ENCODE measurements around the gene DUSP5.

DUSP5 gene

DNA sequence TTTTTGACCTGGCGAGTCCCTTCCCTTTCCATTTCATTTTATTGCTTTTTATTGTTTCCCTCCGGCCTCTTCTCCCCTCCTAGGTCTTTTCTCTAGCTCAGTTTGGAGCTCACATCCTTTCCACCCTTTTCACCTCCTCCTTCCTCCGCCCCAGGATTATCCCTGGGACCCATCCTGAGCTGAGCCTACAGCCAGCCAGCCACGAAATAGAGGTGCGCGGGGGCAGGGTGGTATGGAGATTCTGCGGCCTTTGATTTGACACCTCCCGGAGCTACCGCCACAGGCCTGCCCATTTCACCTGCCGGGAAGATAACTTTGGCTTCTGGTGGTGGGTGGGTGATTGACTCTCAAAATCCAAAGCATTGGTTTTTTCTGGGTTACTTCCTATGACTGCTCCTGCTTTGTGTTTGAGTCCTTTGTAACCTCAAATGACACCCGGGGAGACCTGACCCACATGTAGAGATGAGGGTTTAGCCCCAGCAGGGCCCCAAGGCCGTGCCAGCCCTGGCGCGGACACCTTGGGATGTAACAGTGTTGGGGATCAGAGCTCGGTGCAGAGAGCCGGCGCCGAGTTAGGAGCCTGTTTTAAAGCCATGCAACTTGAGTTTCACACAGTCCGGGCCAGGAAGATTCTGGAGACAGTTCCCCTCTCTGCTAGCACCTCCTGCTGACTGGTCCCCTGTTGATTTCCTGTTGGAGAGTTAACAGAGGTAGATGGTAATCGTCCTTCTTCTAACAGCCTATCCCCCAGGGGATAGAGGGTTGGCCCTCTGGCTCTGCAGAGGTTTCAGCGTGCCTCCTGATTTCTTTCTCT, 1.5 kb downstream of the DUSP5 start (continued):
- TF ChIP-seq, protein P1, sequence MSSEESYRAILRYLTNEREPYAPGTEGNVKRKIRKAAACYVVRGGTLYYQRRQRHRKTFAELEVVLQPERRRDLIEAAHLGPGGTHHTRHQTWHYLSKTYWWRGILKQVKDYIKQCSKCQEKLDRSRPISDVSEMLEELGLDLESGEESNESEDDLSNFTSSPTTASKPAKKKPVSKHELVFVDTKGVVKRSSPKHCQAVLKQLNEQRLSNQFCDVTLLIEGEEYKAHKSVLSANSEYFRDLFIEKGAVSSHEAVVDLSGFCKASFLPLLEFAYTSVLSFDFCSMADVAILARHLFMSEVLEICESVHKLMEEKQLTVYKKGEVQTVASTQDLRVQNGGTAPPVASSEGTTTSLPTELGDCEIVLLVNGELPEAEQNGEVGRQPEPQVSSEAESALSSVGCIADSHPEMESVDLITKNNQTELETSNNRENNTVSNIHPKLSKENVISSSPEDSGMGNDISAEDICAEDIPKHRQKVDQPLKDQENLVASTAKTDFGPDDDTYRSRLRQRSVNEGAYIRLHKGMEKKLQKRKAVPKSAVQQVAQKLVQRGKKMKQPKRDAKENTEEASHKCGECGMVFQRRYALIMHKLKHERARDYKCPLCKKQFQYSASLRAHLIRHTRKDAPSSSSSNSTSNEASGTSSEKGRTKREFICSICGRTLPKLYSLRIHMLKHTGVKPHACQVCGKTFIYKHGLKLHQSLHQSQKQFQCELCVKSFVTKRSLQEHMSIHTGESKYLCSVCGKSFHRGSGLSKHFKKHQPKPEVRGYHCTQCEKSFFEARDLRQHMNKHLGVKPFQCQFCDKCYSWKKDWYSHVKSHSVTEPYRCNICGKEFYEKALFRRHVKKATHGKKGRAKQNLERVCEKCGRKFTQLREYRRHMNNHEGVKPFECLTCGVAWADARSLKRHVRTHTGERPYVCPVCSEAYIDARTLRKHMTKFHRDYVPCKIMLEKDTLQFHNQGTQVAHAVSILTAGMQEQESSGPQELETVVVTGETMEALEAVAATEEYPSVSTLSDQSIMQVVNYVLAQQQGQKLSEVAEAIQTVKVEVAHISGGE (tag by site-specific recombination; conservative IDR thresholded peaks at IDR 0.05; ENCODE audit: low read depth): peak; percentile 31
- TF ChIP-seq, protein P2, sequence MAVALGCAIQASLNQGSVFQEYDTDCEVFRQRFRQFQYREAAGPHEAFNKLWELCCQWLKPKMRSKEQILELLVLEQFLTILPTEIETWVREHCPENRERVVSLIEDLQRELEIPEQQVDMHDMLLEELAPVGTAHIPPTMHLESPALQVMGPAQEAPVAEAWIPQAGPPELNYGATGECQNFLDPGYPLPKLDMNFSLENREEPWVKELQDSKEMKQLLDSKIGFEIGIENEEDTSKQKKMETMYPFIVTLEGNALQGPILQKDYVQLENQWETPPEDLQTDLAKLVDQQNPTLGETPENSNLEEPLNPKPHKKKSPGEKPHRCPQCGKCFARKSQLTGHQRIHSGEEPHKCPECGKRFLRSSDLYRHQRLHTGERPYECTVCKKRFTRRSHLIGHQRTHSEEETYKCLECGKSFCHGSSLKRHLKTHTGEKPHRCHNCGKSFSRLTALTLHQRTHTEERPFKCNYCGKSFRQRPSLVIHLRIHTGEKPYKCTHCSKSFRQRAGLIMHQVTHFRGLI (tag by site-specific recombination; IDR thresholded peaks at IDR 0.05): 0 out of 2 replicates have a peak, but pooled peaks have one; percentile 45
- TF ChIP-seq OSR2 (tag by site-specific recombination; IDR thresholded peaks at IDR 0.05) (peak; percentile 41; the same call in 1 of the 2 replicates), ZIC2 (tag by site-specific recombination; IDR thresholded peaks at IDR 0.05) (peak; percentile 83), ZNF335 (tag by site-specific recombination; conservative IDR thresholded peaks at IDR 0.05) (peak; percentile 89), ZNF239 (tag by site-specific recombination; IDR thresholded peaks at IDR 0.05) (no peak), ZNF223 (tag by site-specific recombination; IDR thresholded peaks at IDR 0.05) (no peak), GLIS1 (tag by site-specific recombination; IDR thresholded peaks at IDR 0.05) (peak; percentile 93), ZNF211 (tag by site-specific recombination; IDR thresholded peaks at IDR 0.05; ENCODE audit: low read depth) (no peak), ZNF10 (tag by site-specific recombination; IDR thresholded peaks at IDR 0.05) (peak; percentile 97), ZNF830 (tag by site-specific recombination; IDR thresholded peaks at IDR 0.05; ENCODE audit: low read depth) (no peak), SP3 (tag by site-specific recombination; IDR thresholded peaks at IDR 0.05) (peak; percentile 1; the same call in 1 of the 2 replicates), ZNF302 (tag by site-specific recombination; IDR thresholded peaks at IDR 0.05; ENCODE audit: low read depth) (no peak), EGR2 (tag by site-specific recombination; IDR thresholded peaks at IDR 0.05; ENCODE audit: low read depth) (no peak), ZNF555 (tag by site-specific recombination; conservative IDR thresholded peaks at IDR 0.05) (no peak), ZNF654 (tag by site-specific recombination; IDR thresholded peaks at IDR 0.05; ENCODE audit: low read depth) (peak; percentile 23; the same call in 1 of the 2 replicates), ZEB2 (tag by site-specific recombination; IDR thresholded peaks at IDR 0.05) (peak; percentile 54; the same call in 1 of the 2 replicates), ZNF366 (tag by site-specific recombination; conservative IDR thresholded peaks at IDR 0.05) (peak; percentile 58), ZSCAN16 (tag by site-specific recombination; IDR thresholded peaks at IDR 0.05) (no peak), SCRT2 (tag by site-specific recombination; IDR thresholded peaks at IDR 0.05) (peak; percentile 75), TCF7L2 (IDR thresholded peaks at IDR 0.05; ENCODE audit: borderline replicate concordance, low read depth, low read length) (no peak), ZNF433 (tag by site-specific recombination; IDR thresholded peaks at IDR 0.05; ENCODE audit: low read depth) (no peak), ZNF600 (tag by site-specific recombination; IDR thresholded peaks at IDR 0.05) (peak; percentile 59), ZFHX2 (tag by site-specific recombination; conservative IDR thresholded peaks at IDR 0.05) (no peak)
- TF ChIP-seq, protein P3, sequence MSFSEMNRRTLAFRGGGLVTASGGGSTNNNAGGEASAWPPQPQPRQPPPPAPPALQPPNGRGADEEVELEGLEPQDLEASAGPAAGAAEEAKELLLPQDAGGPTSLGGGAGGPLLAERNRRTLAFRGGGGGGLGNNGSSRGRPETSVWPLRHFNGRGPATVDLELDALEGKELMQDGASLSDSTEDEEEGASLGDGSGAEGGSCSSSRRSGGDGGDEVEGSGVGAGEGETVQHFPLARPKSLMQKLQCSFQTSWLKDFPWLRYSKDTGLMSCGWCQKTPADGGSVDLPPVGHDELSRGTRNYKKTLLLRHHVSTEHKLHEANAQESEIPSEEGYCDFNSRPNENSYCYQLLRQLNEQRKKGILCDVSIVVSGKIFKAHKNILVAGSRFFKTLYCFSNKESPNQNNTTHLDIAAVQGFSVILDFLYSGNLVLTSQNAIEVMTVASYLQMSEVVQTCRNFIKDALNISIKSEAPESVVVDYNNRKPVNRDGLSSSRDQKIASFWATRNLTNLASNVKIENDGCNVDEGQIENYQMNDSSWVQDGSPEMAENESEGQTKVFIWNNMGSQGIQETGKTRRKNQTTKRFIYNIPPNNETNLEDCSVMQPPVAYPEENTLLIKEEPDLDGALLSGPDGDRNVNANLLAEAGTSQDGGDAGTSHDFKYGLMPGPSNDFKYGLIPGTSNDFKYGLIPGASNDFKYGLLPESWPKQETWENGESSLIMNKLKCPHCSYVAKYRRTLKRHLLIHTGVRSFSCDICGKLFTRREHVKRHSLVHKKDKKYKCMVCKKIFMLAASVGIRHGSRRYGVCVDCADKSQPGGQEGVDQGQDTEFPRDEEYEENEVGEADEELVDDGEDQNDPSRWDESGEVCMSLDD (tag by site-specific recombination; IDR thresholded peaks at IDR 0.05): no peak
- TF ChIP-seq, protein P4, sequence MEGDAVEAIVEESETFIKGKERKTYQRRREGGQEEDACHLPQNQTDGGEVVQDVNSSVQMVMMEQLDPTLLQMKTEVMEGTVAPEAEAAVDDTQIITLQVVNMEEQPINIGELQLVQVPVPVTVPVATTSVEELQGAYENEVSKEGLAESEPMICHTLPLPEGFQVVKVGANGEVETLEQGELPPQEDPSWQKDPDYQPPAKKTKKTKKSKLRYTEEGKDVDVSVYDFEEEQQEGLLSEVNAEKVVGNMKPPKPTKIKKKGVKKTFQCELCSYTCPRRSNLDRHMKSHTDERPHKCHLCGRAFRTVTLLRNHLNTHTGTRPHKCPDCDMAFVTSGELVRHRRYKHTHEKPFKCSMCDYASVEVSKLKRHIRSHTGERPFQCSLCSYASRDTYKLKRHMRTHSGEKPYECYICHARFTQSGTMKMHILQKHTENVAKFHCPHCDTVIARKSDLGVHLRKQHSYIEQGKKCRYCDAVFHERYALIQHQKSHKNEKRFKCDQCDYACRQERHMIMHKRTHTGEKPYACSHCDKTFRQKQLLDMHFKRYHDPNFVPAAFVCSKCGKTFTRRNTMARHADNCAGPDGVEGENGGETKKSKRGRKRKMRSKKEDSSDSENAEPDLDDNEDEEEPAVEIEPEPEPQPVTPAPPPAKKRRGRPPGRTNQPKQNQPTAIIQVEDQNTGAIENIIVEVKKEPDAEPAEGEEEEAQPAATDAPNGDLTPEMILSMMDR (tag by site-specific recombination; IDR thresholded peaks at IDR 0.05): peak; percentile 75; the same call in 1 of the 2 replicates
- TF ChIP-seq, protein P5, sequence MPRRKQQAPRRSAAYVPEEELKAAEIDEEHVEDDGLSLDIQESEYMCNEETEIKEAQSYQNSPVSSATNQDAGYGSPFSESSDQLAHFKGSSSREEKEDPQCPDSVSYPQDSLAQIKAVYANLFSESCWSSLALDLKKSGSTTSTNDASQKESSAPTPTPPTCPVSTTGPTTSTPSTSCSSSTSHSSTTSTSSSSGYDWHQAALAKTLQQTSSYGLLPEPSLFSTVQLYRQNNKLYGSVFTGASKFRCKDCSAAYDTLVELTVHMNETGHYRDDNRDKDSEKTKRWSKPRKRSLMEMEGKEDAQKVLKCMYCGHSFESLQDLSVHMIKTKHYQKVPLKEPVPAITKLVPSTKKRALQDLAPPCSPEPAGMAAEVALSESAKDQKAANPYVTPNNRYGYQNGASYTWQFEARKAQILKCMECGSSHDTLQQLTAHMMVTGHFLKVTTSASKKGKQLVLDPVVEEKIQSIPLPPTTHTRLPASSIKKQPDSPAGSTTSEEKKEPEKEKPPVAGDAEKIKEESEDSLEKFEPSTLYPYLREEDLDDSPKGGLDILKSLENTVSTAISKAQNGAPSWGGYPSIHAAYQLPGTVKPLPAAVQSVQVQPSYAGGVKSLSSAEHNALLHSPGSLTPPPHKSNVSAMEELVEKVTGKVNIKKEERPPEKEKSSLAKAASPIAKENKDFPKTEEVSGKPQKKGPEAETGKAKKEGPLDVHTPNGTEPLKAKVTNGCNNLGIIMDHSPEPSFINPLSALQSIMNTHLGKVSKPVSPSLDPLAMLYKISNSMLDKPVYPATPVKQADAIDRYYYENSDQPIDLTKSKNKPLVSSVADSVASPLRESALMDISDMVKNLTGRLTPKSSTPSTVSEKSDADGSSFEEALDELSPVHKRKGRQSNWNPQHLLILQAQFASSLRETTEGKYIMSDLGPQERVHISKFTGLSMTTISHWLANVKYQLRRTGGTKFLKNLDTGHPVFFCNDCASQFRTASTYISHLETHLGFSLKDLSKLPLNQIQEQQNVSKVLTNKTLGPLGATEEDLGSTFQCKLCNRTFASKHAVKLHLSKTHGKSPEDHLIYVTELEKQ (tag by site-specific recombination; IDR thresholded peaks at IDR 0.05; ENCODE audit: borderline replicate concordance): no peak
